B cell (primary cell): ENCODE data around the gene WDR19. TPM values are rescaled to one million over a fixed set of nuclear protein-coding genes. Genes with fewer than 3 reads are reported as not detected.

ENCODE experiments used
- ATAC-seq: fragments of 200-7000 bp; cut with Tn5 transposase; one replicate; pipeline ENCODE4 v1.10.0; 2021; ENCODE audit warnings: low read depth, mild to moderate bottlenecking, moderate number of reproducible peaks, moderate library complexity
- CTCF ChIA-PET: fragments of 350-600 bp; sonication (Branson Sonifier 250); formaldehyde crosslinking; loops from one replicate; lab custom pipeline; 2021; ENCODE audit warnings: antibody characterized with exemption, inconsistent platforms; lab: Charles Lee
- POLR2A ChIA-PET: fragments of 350-600 bp; sonication (Branson Sonifier 250); formaldehyde crosslinking; loops from one replicate; lab custom pipeline; 2021; ENCODE audit warnings: antibody characterized with exemption; lab: Charles Lee
- DNase-seq: peaks from one replicate; pipeline ENCODE4 v3.0.0; 2013
- H2AFZ ChIP-seq: 2 replicates; pipeline ENCODE4 v1.6.1; 2012; ENCODE audit warnings: mild to moderate bottlenecking, low read depth, low read length; ENCODE audit not compliant: insufficient read depth, poor library complexity, severe bottlenecking
- H3K27ac ChIP-seq, 2 donors: 1 replicate in 1 of 2; 2 replicates in 1 of 2; pipeline ENCODE4 v1.5.1; 2012 to 2013; ENCODE audit warnings: low read length in 2 of 2, mild to moderate bottlenecking in 2 of 2, moderate library complexity in 1 of 2
- H3K27me3 ChIP-seq, 4 experiments: fragments of 200-600 bp in 1 of 4; sonication (generic) in 1 of 4; replicated peaks in 1 of 4; 1 replicate in 2 of 4; 2 replicates in 2 of 4; pipeline versions ENCODE4 v1.6.1 to v1.7.0; 2013 to 2016; ENCODE audit warnings: low read length in 3 of 4, mild to moderate bottlenecking in 2 of 4, mixed read lengths in 1 of 4, moderate library complexity in 1 of 4; ENCODE audit not compliant: insufficient read depth in 4 of 4, control insufficient read depth in 3 of 4; ENCODE audit errors: control extremely low read depth in 1 of 4
- H3K36me3 ChIP-seq, 2 experiments: replicated peaks in 1 of 2; 1 replicate in 1 of 2; 2 replicates in 1 of 2; pipeline versions ENCODE4 v1.6.1 to v1.7.1; 2013; ENCODE audit warnings: low read length in 1 of 2; ENCODE audit not compliant: insufficient read depth in 2 of 2, control insufficient read depth in 1 of 2; ENCODE audit errors: control extremely low read depth in 1 of 2, extremely low read depth in 1 of 2
- H3K4me1 ChIP-seq, 2 donors: fragments of 200-600 bp in 1 of 2; sonication (generic) in 1 of 2; 1 replicate in 1 of 2; 2 replicates in 1 of 2; pipeline versions ENCODE4 v1.5.1 to v1.6.1; 2013 to 2017; ENCODE audit warnings: low read length in 2 of 2; ENCODE audit not compliant: control insufficient read depth in 2 of 2, insufficient read depth in 2 of 2
- H3K4me2 ChIP-seq: replicated peaks from 2 replicates; pipeline ENCODE3; 2012; ENCODE audit warnings: mild to moderate bottlenecking, low read depth, low read length; ENCODE audit not compliant: poor library complexity, severe bottlenecking
- H3K4me3 ChIP-seq, 5 experiments: fragments of 200-600 bp in 1 of 5; sonication (generic) in 1 of 5; 1 replicate in 3 of 5; 2 replicates in 2 of 5; pipeline versions ENCODE4 v1.5.1 to v1.7.0; 2011 to 2016; ENCODE audit warnings: low read length in 4 of 5, mild to moderate bottlenecking in 4 of 5, low read depth in 2 of 5, control low read depth in 1 of 5, moderate library complexity in 1 of 5; ENCODE audit not compliant: insufficient read depth in 1 of 5; ENCODE audit errors: control extremely low read depth in 1 of 5, extremely low read depth in 1 of 5
- H3K79me2 ChIP-seq: fragments of 200-600 bp; sonication (generic); one replicate; pipeline ENCODE4 v1.6.0; 2016; ENCODE audit warnings: low read length; ENCODE audit not compliant: control insufficient read depth, insufficient read depth
- H3K9ac ChIP-seq: fragments of 200-600 bp; sonication (generic); 2 replicates; pipeline ENCODE4 v1.6.1; 2017; ENCODE audit warnings: mild to moderate bottlenecking, low read length, moderate library complexity
- H3K9me3 ChIP-seq, 3 donors: one replicate each; pipeline versions ENCODE4 v1.6.1 to v1.7.1; 2013; ENCODE audit warnings: low read length in 2 of 3; ENCODE audit not compliant: control insufficient read depth in 2 of 3, insufficient read depth in 1 of 3; ENCODE audit errors: control extremely low read depth in 1 of 3
- H4K20me1 ChIP-seq: 2 replicates; pipeline ENCODE4 v1.6.0; 2012; ENCODE audit warnings: mild to moderate bottlenecking, low read length; ENCODE audit not compliant: insufficient read depth, control insufficient read depth, poor library complexity, severe bottlenecking
- H3K27ac Mint-ChIP-seq: one replicate; pipeline ENCODE4 v1.8.0; 2021; ENCODE audit warnings: mixed read lengths
- H3K27me3 Mint-ChIP-seq: one replicate; pipeline ENCODE4 v1.8.0; 2021; ENCODE audit warnings: mixed read lengths
- H3K4me1 Mint-ChIP-seq: one replicate; pipeline ENCODE4 v1.8.0; 2021; ENCODE audit warnings: mixed read lengths
- H3K4me3 Mint-ChIP-seq: one replicate; pipeline ENCODE4 v1.8.0; 2021; ENCODE audit warnings: mixed read lengths
- H3K9me3 Mint-ChIP-seq: one replicate; pipeline ENCODE4 v1.8.0; 2022; ENCODE audit warnings: mixed read lengths; ENCODE audit not compliant: insufficient read depth
- CTCF ChIP-seq: fragments of 200-600 bp; IDR thresholded peaks from one replicate; pipeline ENCODE4 v1.8.0; 2022; ENCODE audit warnings: antibody characterized with exemption, mild to moderate bottlenecking
- EZH2 ChIP-seq: IDR thresholded peaks from 2 replicates; pipeline ENCODE4 v1.6.1; 2012; ENCODE audit warnings: borderline replicate concordance, low read depth, mild to moderate bottlenecking, moderate library complexity, low read length; ENCODE audit not compliant: insufficient read depth, poor library complexity, severe bottlenecking
- WGBS: methylation state at CpG from one replicate; pipeline ENCODE4 v1.1.5; 2013; ENCODE audit warnings: missing lambda C conversion rate; ENCODE audit not compliant: insufficient coverage; 5-methylcytosine and 5-hydroxymethylcytosine counted together
- intact Hi-C: fragments of 100-400 bp; cut with micrococcal nuclease; formaldehyde crosslinking; loops from one replicate; pipeline ENCODE4 v1.10.0; 2022
- polyA plus RNA-seq: library from polyadenylated mRNA; depleted of rRNA; stranded (reverse); fragments of >200 nt; gene quantifications from 2 replicates; pipeline ENCODE4 v1.2.3, GENCODE V29; 2012
- total RNA-seq, 2 donors: library from RNA; stranded (reverse); fragments of 120-200 nt in 1 of 2; gene quantifications; 1 replicate in 1 of 2; 2 replicates in 1 of 2; pipeline versions ENCODE4 v1.2.3 to v1.2.4, GENCODE V29; 2013 to 2022

WDR19 gene
- total and polyA plus RNA-seq, 2 donors (not counting 1 experiment from before 2014, with no cell fraction given), result 35.1 to 79.8 TPM

- no peaks in the 10 kb centered on the region for H3K27me3 Mint-ChIP-seq
- H3K4me3 Mint-ChIP-seq, result no peak overlapping the region
- Histone ChIP-seq H3K4me2 (no peak overlapping the region), H3K9ac (no peak overlapping the region), H3K4me1 (no peaks in the 10 kb centered on the region), H3K4me3 (no peak overlapping the region), H3K9me3 (no peaks in the 10 kb centered on the region), H3K36me3 (peaks cover 1 to 9% of the 10 kb centered on the region in 2 experiments), H3K79me2 (no peaks in the 10 kb centered on the region), H2AFZ (no peak overlapping the region), H3K27ac (no peak overlapping the region), H4K20me1 (no peaks in the 10 kb centered on the region), H3K27me3 (no peaks in the 10 kb centered on the region)
- no peak overlapping the region for H3K27ac Mint-ChIP-seq
- intact Hi-C loops, result no loop called here
- H3K9me3 Mint-ChIP-seq, result no peaks in the 10 kb centered on the region
- 100% methylated on average over 2 of the region's 2 CpGs for whole genome bisulfite sequencing
- ATAC-seq (no peak), DNase-seq (no peak)
- TF ChIP-seq CTCF (no peak), EZH2 (no peak)
- ChIA-PET CTCF (no interaction called here), POLR2A (no interaction called here)
- H3K4me1 Mint-ChIP-seq, result no peaks in the 10 kb centered on the region
Measured at GRCh38 chr4:39235021-39235420, 52.7 kb downstream of the WDR19 start.

- no peaks in the 10 kb centered on the region for H3K9me3 Mint-ChIP-seq
- Histone ChIP-seq H3K36me3 (peaks cover 1 to 9% of the 10 kb centered on the region in 2 experiments), H4K20me1 (no peaks in the 10 kb centered on the region), H2AFZ (no peak overlapping the region), H3K9me3 (no peaks in the 10 kb centered on the region), H3K9ac (no peak overlapping the region), H3K4me3 (no peak overlapping the region), H3K79me2 (no peaks in the 10 kb centered on the region), H3K4me2 (no peak overlapping the region), H3K27me3 (no peaks in the 10 kb centered on the region), H3K4me1 (no peaks in the 10 kb centered on the region), H3K27ac (no peak overlapping the region)
- no peak overlapping the region for H3K27ac Mint-ChIP-seq
- no peak for TF ChIP-seq EZH2
- no peak for TF ChIP-seq CTCF
- no peaks in the 10 kb centered on the region for H3K4me1 Mint-ChIP-seq
- DNase-seq (no peak), ATAC-seq (no peak)
- no peaks in the 10 kb centered on the region for H3K27me3 Mint-ChIP-seq
- ChIA-PET POLR2A (no interaction called here), CTCF (no interaction called here)
- H3K4me3 Mint-ChIP-seq, result no peak overlapping the region
- no CpG with 5 or more reads among the region's 2 CpGs for WGBS
- intact Hi-C loops, result no loop called here
Measured at GRCh38 chr4:39235696-39236095, 53.4 kb downstream of the WDR19 start.
